Kidney (tissue), 14 donors: ENCODE results near the gene RAB28. TPM values are rescaled to one million over a fixed set of nuclear protein-coding genes. Genes with fewer than 3 reads are reported as not detected.

ENCODE experiments used
- DNase-seq, 5 donors: peaks; one replicate each; pipeline ENCODE4 v3.0.0-alpha.2; 2013 to 2020
- FAIRE-seq: peaks from 2 replicates; lab custom pipeline; 2012; peaks lifted over from hg19 to GRCh38; lab: Jason Lieb, UNC
- H3K27ac ChIP-seq, 2 donors: one replicate each; pipeline ENCODE4 v1.7.0; 2013; ENCODE audit warnings: low read depth in 2 of 2, low read length in 2 of 2, inconsistent platforms in 1 of 2
- H3K27me3 ChIP-seq: one replicate; pipeline ENCODE4 v1.7.1; 2013; ENCODE audit warnings: low read length, inconsistent platforms; ENCODE audit not compliant: control insufficient read depth, insufficient read depth
- H3K36me3 ChIP-seq, 3 donors: one replicate each; pipeline versions ENCODE4 v1.7.0 to v1.7.1; 2013; ENCODE audit warnings: low read length in 3 of 3, control low read depth in 1 of 3, inconsistent platforms in 1 of 3; ENCODE audit not compliant: insufficient read depth in 3 of 3, control insufficient read depth in 2 of 3
- H3K4me1 ChIP-seq, 3 donors: one replicate each; pipeline versions ENCODE4 v1.7.0 to v1.7.1; 2013; ENCODE audit warnings: low read length in 3 of 3, inconsistent platforms in 1 of 3, low read depth in 1 of 3; ENCODE audit not compliant: control insufficient read depth in 2 of 3, insufficient read depth in 2 of 3
- H3K4me3 ChIP-seq, 3 donors: one replicate each; pipeline versions ENCODE4 v1.7.0 to v1.8.1; 2013; ENCODE audit warnings: low read length in 3 of 3, control low read depth in 1 of 3, inconsistent platforms in 1 of 3
- H3K9ac ChIP-seq, 3 donors: one replicate each; pipeline versions ENCODE4 v1.7.0 to v1.7.1; 2013; ENCODE audit warnings: low read length in 3 of 3, control low read depth in 1 of 3, inconsistent platforms in 1 of 3
- H3K9me3 ChIP-seq, 3 donors: one replicate each; pipeline versions ENCODE4 v1.7.0 to v1.7.1; 2013; ENCODE audit warnings: low read length in 3 of 3, control low read depth in 1 of 3, inconsistent platforms in 1 of 3; ENCODE audit not compliant: control insufficient read depth in 2 of 3, insufficient read depth in 1 of 3
- intact Hi-C: fragments of 100-400 bp; cut with DNase I; formaldehyde crosslinking; loops from one replicate; pipeline ENCODE4 v1.11.1; 2022
- polyA plus RNA-seq: library from polyadenylated mRNA; stranded (reverse); fragments of 350-450 nt; fragmentation: Illumina TruSeq; extraction: RNeasy Lipid Tissue Mini Kit (QIAGEN cat#74804); gene quantifications from one replicate; pipeline ENCODE4 v1.2.3, GENCODE V29; 2014; ENCODE audit warnings: low read depth, low replicate concordance; ENCODE audit not compliant: insufficient read depth
- total RNA-seq: library from RNA; stranded (reverse); fragmentation: NEBNext Ultra II Directional; extraction: Animal tissue kit (Norgen Biotek cat#: 25700); gene quantifications from one replicate; pipeline ENCODE4 v1.2.1, GENCODE V29; 2021
- TF ChIP-seq, protein P1 (sequence below): IDR thresholded peaks from 3 replicates; pipeline ENCODE4 v1.5.1; 2012; ENCODE audit warnings: mild to moderate bottlenecking, moderate library complexity, borderline replicate concordance; ENCODE audit not compliant: insufficient read depth; ENCODE audit errors: extremely low read depth
- donor health status: control.
- donor health status: control.
- donor health status: control.
- donor health status: control.
- donor health status: control.
- donor health status: DM: yes; HTN: yes; CAD: no.
- donor health status: Normal renal cell carcinoma (clear cell type).

Gene RAB28
- total and polyA plus RNA-seq, 2 donors from 2014 or later, result 16.2 to 19.1 TPM

- Histone ChIP-seq H3K27ac (no peak overlapping the region), H3K27me3 (no peaks in the 10 kb centered on the region), H3K9me3 (no peaks in the 10 kb centered on the region), H3K4me3 (no peak overlapping the region), H3K36me3 (no peaks in the 10 kb centered on the region), H3K9ac (no peak overlapping the region), H3K4me1 (no peaks in the 10 kb centered on the region)
- no peak for FAIRE-seq
- TF ChIP-seq, protein P1, sequence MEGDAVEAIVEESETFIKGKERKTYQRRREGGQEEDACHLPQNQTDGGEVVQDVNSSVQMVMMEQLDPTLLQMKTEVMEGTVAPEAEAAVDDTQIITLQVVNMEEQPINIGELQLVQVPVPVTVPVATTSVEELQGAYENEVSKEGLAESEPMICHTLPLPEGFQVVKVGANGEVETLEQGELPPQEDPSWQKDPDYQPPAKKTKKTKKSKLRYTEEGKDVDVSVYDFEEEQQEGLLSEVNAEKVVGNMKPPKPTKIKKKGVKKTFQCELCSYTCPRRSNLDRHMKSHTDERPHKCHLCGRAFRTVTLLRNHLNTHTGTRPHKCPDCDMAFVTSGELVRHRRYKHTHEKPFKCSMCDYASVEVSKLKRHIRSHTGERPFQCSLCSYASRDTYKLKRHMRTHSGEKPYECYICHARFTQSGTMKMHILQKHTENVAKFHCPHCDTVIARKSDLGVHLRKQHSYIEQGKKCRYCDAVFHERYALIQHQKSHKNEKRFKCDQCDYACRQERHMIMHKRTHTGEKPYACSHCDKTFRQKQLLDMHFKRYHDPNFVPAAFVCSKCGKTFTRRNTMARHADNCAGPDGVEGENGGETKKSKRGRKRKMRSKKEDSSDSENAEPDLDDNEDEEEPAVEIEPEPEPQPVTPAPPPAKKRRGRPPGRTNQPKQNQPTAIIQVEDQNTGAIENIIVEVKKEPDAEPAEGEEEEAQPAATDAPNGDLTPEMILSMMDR, result no peak
- DNase-seq, result no peak
- intact Hi-C loops, result no loop called here
These were observed 20.2 kb upstream of the RAB28 start for GRCh38 chr4:13504374-13504773.

DNA sequence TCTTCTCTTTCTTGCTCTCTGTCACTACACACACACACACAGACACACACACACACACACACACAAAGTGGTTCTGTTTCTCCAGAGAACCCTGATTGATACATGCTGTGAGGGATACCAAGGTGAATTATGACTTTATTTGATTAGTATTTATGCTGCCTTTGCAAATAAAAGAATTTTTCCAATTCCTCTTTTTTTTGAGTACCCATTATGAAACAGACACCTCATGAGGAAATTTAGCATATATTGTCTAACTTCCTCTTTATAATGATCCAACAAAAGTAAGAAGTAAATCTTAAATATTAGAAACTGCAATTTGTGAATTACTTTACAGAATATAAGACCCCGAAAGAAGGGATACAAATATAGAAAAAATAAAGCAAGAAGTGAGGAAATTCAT lies 14.3 kb upstream of the RAB28 start:
- H3K4me3 ChIP-seq, result no peak overlapping the region
- no peaks in the 10 kb centered on the region for H3K27me3 ChIP-seq
- TF ChIP-seq, protein P1, result no peak
- no peak overlapping the region for H3K9ac ChIP-seq
- H3K36me3 ChIP-seq, result no peaks in the 10 kb centered on the region
- no peaks in the 10 kb centered on the region for H3K9me3 ChIP-seq
- DNase-seq, result no peak
- H3K4me1 ChIP-seq, result no peaks in the 10 kb centered on the region
- FAIRE-seq, result no peak
- H3K27ac ChIP-seq, result no peak overlapping the region
- intact Hi-C loops, result no loop called here

DNA sequence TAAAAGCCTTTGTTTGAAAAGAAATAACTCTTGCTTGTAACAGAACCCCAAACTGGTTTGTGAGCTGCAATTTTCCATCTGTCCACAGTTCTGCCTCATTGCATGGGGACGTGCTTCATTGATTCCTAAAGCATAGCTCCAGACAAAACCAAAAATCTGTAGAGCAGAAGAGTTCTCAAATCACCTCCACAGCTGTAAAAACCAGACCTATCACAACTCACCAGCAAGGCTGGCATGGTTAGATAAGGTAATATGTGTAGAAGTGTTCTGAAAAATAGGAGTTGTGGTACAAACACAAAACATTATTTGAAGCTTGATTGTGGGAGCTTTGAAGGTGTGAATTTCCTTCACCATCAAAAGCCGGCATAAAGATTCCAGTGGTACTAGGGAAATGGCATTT lies 12.5 kb upstream of the RAB28 start:
- intact Hi-C loops, result no loop called here
- TF ChIP-seq, protein P1, result no peak
- Histone ChIP-seq H3K9me3 (no peaks in the 10 kb centered on the region), H3K4me3 (no peak overlapping the region), H3K27me3 (no peaks in the 10 kb centered on the region), H3K9ac (no peak overlapping the region), H3K4me1 (no peaks in the 10 kb centered on the region), H3K27ac (no peak overlapping the region), H3K36me3 (no peaks in the 10 kb centered on the region)
- DNase-seq, result peak in 1 of 5 donors; percentile 6
- FAIRE-seq, result no peak

DNA sequence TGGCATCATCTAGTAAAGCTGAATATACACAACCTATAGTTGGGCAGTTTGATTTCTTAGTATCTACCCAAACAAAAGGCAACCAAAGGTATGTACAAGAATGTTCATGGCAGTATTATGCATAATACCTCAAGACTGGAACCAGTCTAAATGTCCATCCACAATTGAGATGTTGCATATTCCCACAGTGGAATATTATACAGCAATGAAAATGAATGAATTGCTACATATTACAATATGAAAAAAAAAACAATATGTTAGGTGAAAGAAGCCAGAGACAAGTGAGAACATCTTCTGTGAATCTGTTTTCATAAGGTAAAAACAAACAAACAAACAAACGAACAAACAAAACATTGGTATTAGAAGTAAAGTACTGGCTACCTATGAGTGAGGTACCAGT lies 11.6 kb upstream of the RAB28 start:
- Histone ChIP-seq H3K27me3 (no peaks in the 10 kb centered on the region), H3K4me1 (no peaks in the 10 kb centered on the region), H3K4me3 (no peak overlapping the region), H3K27ac (no peak overlapping the region), H3K9ac (no peak overlapping the region), H3K9me3 (no peaks in the 10 kb centered on the region), H3K36me3 (no peaks in the 10 kb centered on the region)
- intact Hi-C loops, result no loop called here
- TF ChIP-seq, protein P1, result no peak
- no peak for DNase-seq
- no peak for FAIRE-seq
